GM10847 (cell line): ENCODE results near the gene NDUFA7.

Experiments
- POLR2A ChIP-seq: IDR thresholded peaks from 2 replicates; pipeline ENCODE4 v1.6.1; 2011; ENCODE audit not compliant: insufficient read length; ENCODE audit errors: extremely low read depth

Gene NDUFA7

GRCh38 chr19:8342684-8343482 lies 21.7 kb upstream of the NDUFA7 start, which contains the start of gene KANK3:
KANK3 (minus strand) TSS chr19:8343262; CDS start chr19:8337828, 5,434 bp downstream.
- TF ChIP-seq POLR2A, result no peak

DNA sequence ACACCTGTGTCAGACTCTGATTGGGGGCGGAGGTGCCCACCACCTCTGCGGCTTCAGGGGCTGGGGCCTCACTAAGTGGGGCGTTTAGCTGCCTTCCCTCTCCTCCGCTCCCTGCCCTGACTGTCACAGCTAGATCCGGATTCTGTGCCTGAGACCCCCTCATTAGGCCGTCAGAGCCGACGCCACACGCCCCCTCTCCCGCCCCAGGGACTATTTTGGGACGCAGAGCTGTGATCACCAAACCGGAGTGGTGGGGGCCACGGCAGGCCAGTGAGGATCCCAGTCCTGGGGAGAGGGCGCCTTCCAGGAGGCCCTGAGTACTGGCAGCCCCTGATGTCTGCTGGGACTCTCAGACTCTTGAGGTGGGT lies 21.1 kb upstream of the NDUFA7 start:
- TF ChIP-seq POLR2A, result no peak

DNA sequence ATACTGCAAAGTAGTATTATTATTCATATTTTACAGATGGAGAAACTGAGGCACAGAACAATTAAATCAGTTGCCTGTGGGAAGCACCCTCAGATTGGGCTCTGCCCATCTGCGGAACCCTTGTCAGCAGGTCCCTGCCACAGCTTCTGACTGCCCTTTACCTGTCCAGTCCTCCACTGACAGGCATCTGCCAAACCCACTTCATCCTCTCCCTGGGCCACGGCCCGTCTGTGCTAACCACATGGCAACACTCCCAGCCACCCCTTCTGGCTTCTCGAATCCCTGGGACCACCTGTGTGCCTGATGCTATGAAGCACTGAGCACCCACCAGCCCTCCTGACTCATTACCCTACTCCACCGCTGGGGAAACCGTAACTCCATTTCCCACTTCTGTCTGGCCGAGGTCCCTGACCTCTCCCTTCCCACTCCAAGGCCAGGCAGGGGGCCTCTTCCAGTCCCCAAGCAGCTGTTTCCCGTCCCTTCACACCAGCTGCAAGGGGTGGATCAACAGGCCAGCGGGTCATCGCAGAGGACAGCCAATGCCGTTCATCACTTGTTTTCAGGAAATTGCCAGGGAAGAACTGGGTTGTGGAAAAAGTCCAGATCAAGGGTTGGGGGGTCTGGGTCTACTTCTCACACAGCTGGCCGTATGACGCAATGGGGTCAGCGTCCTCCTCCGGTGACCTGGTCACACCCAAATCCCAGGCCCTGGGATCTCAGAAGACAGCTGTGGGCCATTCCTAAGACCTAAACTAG lies 19.3 kb upstream of the NDUFA7 start:
- no peak for TF ChIP-seq POLR2A

- TF ChIP-seq POLR2A, result no peak
Measured at GRCh38 chr19:8338835-8339234, 17.7 kb upstream of the NDUFA7 start.

DNA sequence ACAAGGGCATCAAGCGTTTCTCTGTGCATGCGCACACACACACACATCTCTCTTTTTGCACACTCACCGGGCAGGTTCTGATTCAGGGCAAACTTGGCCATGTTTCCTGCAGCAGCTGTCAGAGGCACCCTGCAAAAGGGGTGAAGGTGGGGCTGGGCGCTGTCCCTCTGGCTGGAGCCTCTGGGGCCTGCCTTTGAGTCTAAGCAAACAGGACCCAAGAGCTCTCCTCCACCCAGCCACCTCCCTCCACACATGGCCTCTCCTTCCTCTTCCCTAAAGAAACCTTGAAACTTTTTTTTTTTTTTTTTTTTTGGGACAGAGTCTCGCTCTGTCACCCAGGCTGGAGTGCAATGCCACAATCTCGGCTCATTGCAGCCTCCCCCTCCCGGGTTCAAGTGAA lies 16.6 kb upstream of the NDUFA7 start:
- TF ChIP-seq POLR2A, result no peak

GRCh38 chr19:8336660-8337059 lies 15.5 kb upstream of the NDUFA7 start:
- no peak for TF ChIP-seq POLR2A

GRCh38 chr19:8336072-8336569 lies 14.9 kb upstream of the NDUFA7 start:
- TF ChIP-seq POLR2A, result no peak

DNA sequence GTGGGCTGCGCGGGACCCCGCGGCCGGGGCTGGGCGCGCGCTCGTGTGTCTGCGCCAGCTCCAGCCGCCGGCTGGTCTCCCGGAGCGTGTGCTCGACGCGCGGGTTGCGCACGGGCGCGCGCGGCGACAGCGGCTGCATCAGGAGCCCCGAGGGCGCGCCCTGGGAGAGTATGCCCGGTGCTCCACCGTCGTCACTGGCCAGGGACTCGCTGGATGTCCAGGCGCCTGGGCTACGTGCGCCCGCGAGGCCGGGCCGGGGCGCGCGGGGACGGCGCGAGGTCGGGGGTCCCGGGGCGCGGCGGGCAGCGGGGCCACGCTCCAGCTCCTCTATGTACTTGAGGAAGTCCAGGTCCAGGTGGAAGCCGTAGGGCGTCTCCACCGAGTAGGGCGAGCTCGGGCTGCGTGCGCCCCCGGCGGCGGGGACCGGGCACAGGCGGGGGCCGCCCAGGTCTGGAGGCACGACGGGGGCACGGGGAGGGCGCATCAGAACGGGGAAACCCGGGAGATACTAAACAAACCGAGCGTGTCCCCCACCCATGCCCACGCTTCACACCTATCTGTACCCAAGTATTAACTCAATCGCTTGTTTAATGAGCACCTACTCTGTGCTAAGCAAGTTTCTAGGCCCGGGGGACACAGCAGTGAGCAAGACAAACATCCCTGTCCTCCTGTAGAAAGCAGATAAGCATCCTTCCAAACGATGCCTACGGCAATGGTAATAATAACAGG lies 14.3 kb upstream of the NDUFA7 start:
- no peak for TF ChIP-seq POLR2A

- no peak for TF ChIP-seq POLR2A
Measured at GRCh38 chr19:8334458-8335342, 13.5 kb upstream of the NDUFA7 start.

DNA sequence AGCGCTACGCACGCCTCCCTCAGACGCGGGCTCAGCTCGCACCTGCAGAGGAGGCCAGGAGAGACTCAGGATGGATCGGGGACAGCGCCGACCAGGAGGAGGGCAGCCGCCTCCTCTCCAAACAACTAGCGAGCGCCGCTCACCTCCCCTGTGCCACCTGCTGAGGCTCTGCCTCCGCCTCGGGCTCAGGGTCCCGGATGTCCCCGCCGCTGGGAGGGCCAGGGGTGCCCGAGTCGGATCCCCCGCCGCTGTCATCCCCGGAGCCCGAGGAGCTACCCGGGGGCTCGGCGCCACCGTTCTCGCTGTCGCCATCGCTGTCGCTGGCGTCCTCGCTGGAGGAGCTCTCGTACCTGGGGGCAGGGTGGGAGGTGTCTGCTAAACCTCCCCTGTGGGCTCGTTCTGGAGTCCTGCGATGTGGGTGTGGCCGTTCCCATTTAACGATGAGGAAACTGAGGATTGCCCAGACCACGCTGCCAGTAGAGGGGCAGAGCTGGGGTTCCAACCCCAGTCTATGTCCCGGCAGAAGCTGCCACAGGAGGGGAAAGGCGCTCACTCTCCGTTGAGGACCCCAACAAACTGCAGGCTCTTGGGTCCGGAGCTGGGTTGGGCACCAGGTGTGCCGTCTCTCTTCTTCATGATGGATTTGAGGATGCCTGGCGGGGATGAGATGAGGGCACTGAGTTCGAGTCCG lies 12.7 kb upstream of the NDUFA7 start:
- TF ChIP-seq POLR2A, result no peak

- no peak for TF ChIP-seq POLR2A
Measured at GRCh38 chr19:8332976-8333766, 12.0 kb upstream of the NDUFA7 start.

DNA sequence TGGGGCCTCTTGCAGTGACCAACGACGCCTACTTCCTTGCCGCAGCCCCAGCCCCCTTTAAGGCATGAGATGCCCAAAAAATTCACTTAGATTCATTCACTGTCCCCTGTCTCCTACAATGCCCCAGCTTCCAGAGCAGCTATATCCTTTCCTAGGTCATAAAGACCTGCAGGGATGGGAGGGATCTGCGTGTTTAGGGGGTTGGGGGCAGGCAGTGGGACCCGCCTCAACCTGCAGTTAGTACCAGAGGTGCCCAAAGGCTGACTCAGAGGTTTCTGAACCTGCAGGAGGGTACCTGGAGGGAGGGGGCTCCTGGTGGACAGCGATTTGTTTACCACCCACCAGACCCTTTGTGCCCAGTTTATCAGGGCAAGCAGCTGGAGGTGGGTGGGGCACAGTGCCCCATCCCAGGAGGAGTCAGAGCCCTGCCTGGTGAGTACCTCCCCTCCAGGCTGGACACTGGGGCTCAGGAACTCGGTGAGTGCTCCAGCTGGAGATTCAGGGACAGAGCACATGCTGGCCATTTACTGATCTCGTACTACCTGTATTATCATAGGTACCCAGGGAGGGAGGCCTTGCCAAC lies 10.2 kb upstream of the NDUFA7 start:
- no peak for TF ChIP-seq POLR2A

GRCh38 chr19:8329996-8330395 lies 8.8 kb upstream of the NDUFA7 start:
- no peak for TF ChIP-seq POLR2A
